Mammary epithelial cell (primary cell): ENCODE data around the gene SMIM7.

Experiments
- EZH2 ChIP-seq: IDR thresholded peaks from 2 replicates; pipeline ENCODE4 v1.6.1; 2012; ENCODE audit warnings: low read length, inconsistent platforms, borderline replicate concordance
- TF ChIP-seq, protein P1 (sequence below), 2 donors: IDR thresholded peaks in 1 of 2; conservative IDR thresholded peaks in 1 of 2; 2 replicates each; pipeline ENCODE4 v1.5.1; 2011 to 2012; ENCODE audit warnings: inconsistent platforms in 2 of 2, low read length in 2 of 2, mild to moderate bottlenecking in 2 of 2, control low read depth in 1 of 2, low read depth in 1 of 2; ENCODE audit not compliant: insufficient read depth in 1 of 2; ENCODE audit errors: extremely low read depth in 1 of 2

DNA sequence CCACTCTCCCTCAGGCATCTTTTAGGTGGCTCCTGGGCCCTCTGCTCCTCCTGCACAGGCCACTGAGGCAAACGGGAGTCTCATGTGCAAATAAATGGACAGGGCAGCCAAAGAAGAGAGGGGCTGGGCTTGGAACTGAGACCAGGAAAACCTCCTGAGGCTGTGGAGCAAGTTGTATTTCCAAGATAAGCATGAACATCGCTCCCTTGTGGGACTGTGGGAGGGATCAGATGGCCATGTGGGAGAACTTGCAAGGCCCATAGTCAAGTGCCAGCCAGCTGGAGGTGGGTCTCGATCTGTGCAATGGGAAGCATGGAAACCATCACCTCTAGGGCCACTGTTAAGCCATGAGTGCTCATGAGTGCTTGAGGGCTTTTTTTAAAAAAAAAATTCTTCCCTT is 56.9 kb downstream of the SMIM7 start:
- TF ChIP-seq, protein P1, sequence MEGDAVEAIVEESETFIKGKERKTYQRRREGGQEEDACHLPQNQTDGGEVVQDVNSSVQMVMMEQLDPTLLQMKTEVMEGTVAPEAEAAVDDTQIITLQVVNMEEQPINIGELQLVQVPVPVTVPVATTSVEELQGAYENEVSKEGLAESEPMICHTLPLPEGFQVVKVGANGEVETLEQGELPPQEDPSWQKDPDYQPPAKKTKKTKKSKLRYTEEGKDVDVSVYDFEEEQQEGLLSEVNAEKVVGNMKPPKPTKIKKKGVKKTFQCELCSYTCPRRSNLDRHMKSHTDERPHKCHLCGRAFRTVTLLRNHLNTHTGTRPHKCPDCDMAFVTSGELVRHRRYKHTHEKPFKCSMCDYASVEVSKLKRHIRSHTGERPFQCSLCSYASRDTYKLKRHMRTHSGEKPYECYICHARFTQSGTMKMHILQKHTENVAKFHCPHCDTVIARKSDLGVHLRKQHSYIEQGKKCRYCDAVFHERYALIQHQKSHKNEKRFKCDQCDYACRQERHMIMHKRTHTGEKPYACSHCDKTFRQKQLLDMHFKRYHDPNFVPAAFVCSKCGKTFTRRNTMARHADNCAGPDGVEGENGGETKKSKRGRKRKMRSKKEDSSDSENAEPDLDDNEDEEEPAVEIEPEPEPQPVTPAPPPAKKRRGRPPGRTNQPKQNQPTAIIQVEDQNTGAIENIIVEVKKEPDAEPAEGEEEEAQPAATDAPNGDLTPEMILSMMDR (conservative IDR thresholded peaks at IDR 0.05 in 1 of 2, IDR thresholded peaks at IDR 0.05 in 1 of 2; ENCODE audit: extremely low read depth in 1 of 2, insufficient read depth in 1 of 2, low read depth in 1 of 2, low read length in 2 of 2): no peak
- TF ChIP-seq EZH2: no peak
